HG02884 (cell line): ENCODE results near the gene XRN1.
"Not testable (repeated sequence)": the region's sequence is repeated elsewhere in the genome, so short reads cannot be mapped to it uniquely, and the experiment has no call there.

Source experiments
- ATAC-seq: cut with Tn5 transposase; IDR thresholded peaks from one replicate; pipeline ENCODE4 v1.9.1; 2021; ENCODE audit warnings: mild to moderate bottlenecking, moderate library complexity; ENCODE audit not compliant: unreplicated experiment

The XRN1 gene

DNA sequence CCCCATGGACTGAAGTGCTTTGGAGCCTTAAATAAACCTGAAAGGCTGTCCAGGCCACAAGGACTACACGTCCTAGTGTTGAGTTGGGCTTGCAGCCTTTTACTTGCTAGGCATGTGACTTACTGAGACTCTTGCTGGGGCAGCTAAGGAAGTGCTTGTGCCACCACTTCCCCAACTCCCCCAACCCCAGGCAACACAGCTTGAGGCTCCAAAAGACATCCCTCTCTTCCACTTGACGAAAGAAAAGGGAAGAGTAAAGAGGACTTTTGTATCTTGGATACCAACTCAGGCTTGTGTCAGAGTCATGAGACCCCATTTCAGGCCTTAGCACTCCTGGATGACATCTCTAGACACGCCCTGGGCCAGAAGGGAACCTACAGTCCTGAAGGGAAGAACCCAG lies 109.8 kb downstream of the XRN1 start:
- no peak for ATAC-seq

DNA sequence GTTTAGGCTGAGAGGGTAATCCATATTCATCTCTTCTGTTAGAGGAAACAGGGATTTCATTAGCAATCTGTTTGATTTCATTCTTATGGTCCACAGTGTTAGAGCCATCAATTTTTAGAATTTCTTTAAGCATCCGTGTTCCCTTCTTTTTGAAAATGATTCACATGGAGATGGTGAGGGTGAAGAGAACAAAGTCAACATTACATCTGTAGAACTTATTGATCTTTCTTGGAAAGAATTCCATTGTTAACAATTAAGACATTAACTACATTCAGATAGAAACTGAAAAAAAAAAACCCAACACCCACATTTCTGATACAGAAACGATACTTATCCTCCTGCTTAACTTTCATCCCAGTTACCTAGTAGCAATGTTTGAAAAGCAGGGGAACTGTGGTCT lies 115.4 kb downstream of the XRN1 start:
- ATAC-seq: no peak

DNA sequence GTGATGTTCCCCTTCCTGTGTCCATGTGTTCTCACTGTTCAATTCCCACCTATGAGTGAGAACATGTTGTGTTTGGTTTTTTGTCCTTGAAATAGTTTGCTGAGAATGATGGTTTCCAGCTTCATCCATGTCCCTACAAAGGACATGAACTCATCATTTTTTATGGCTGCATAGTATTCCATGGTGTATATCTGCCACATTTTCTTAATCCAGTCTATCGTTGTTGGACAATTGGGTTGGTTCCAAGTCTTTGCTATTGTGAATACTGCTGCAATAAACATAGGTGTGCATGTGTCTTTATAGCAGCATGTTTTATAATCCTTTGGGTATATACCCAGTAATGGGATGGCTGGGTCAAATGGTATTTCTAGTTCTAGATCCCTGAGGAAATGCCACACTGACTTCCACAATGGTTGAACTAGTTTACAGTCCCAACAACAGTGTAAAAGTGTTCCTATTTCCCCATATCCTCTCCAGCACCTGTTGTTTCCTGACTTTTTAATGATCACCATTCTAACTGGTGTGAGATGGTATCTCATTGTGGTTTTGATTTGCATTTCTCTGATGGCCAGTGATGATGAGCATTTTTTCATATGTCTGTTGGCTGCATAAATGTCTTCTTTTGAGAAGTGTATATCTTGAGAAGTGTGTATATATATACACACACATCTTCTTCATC lies 123.4 kb downstream of the XRN1 start:
- ATAC-seq: not testable (repeated sequence)

GRCh38 chr3:142319912-142320311 lies 127.9 kb downstream of the XRN1 start:
- no peak for ATAC-seq

GRCh38 chr3:142319094-142319493 lies 128.7 kb downstream of the XRN1 start:
- ATAC-seq: no peak

- no peak for ATAC-seq
These were observed 129.5 kb downstream of the XRN1 start for GRCh38 chr3:142318331-142318730.

DNA sequence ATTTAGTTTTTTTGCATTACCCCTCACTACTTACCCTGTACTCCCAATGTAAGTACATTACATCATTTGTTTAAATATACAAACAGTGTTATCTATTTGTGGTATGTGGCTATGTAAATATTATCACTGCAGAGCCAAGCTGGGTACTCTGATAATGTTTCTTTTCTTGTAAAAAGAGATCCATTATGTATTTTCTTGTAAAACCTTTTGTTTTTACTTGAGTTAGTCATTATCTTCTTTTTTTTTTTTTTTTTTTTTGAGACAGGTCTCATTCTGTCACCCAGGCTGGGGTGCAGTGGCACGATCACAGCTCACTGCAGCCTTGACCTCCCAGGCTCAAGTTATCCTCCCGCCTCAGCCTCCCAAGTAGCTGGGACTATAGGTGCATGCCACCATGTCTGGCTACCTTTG lies 131.9 kb downstream of the XRN1 start:
- not testable (repeated sequence) for ATAC-seq

- ATAC-seq: no peak
These were observed 132.8 kb downstream of the XRN1 start for GRCh38 chr3:142315083-142315482.

DNA sequence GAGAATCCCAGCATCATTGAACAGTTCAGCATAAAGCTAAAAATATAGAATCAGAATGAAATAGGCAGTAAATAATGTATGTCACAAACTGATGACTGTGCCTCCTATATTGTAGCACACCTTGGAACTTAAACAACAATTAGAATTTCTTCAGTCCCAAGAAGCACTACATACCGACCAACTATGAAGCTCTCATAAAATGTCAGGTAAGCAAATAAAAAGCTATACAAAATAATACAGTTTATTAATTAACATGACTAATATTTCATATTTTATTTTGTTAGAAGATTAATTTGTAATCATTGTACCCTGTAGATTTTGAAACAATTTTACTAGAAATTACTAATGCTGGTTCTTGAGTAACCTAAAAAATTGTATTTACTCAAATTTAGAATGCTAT lies 137.4 kb downstream of the XRN1 start:
- no peak for ATAC-seq

- ATAC-seq: not testable (repeated sequence)
These were observed 145.0 kb downstream of the XRN1 start for GRCh38 chr3:142302847-142303246.

DNA sequence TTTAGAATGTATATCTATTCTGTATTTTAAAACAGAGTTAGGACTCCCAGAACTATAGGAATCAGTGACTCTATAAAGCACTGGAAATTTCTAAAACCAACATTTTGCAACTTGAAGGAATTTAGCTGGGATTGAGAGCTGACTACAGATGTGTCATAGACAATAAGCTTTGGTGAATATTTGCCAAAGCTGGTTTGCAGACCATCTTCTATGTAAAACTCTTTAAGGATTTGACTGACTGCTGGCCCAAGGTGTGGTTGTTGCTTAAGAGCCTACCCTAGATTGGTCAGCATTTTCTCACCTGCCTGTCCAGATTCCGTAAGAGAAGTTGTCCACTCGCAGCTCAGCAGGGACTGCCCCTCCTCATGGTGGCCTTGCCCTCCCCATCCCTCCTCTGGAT lies 149.2 kb downstream of the XRN1 start:
- ATAC-seq: no peak

DNA sequence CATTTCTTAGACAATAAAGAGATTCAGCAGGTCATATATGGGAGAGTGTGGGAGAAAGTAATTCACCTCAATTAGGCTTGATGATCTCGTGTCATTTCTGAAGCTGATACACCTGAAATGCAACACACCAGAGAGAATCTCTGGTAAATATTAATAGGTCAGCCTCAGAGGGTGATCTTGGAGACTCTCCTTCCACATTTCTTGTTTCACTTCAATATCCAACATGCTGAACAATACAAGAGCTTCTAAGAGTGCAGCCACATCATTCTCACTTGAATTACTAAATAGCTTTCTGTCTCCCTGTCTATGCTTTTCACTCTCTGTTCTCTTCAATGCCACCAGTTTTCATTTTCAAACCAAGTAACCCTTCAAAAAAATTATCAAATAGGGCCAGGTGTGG lies 151.3 kb downstream of the XRN1 start:
- no peak for ATAC-seq

GRCh38 chr3:142287866-142288638 lies 159.8 kb downstream of the XRN1 start:
- ATAC-seq: no peak

- ATAC-seq: no peak
These were observed 162.7 kb downstream of the XRN1 start for GRCh38 chr3:142285083-142285517.

DNA sequence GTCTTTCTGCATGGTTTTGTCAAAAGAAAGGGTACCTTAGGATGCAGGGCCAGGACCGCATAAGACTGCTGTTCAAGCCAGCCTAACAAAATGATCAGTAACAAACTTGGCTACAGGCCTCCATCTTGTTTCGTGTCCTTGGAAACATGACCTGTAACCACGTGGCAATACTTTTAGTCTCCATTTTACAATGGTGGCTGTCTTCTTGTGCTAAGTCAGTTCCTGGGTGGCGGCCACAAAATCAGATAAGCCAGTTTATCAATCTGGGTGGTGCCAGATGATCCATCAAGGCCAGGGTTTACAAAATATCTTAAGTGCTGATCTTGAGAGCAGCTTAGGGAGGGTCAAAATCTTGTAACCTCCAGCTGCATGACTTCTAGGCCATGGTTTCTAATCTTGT lies 165.3 kb downstream of the XRN1 start:
- ATAC-seq: no peak

DNA sequence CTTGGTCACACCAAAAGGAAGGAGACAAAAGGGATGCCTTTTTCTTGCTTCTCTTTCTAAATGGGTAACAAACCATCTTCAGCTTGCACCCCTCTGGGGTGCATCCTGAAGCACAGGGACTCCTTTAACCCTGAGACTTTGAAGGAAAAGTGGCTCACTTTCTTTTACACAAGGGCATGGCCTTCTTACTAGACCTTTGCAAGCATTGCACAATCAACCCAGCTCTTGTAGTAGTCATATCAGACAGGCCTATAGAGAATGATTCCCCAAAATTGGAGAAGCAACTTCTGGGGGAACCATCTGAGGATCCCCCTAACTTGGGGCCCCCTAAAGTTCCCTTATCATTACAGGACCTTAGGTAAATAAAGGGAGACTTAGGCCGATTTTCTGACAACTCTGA lies 166.4 kb downstream of the XRN1 start:
- no peak for ATAC-seq

DNA sequence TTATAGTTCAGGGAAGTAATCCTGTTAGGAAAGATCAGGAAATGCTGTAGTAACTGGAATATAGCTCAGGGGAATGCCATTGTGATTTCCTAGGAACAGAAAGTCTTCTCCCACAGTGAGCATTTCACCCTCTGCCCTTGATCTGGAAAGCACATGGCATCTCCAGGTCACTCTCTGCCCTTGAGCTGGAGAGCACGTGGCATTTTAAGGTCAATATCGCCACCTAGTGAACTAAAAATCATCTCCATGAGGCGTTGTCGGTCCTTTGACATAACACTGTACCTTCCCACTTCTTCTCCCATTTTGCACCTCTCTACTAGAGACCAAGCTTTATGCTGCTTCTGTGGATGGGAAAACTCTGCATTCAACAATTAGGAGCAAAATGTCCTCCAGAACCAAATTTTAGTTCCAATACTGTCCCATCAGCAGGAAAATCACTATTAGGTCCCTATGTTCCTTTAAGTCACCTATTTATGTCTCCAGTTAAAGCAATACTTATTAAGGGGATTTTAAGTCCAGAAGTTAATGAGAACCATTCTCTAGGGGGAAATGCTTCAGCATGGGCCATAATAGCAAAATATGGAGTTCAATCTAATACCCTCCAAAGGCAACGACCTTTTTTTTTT lies 167.8 kb downstream of the XRN1 start:
- peak; percentile 96 for ATAC-seq

GRCh38 chr3:142278451-142278850 lies 169.4 kb downstream of the XRN1 start:
- ATAC-seq: no peak

- ATAC-seq: no peak
These were observed 171.1 kb downstream of the XRN1 start for GRCh38 chr3:142276781-142277180.

DNA sequence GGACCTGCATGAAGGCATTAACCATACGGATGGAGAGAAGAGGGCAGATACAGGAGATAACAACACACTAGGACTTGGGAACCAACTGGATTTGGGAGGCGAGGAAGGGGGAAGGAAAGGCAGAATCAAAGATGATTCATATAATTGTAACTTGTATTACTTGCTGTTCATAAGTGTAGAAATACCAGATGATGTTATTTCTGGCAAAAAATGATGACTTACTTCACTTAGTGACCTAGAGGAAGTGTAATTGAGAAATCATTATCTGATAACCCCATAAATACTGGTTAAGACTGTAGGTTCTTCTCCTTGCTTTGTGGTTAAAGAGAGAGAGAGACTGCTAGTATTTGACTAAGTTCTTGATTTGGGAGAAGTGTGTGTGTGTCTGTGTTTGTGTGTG lies 172.0 kb downstream of the XRN1 start:
- ATAC-seq: no peak

GRCh38 chr3:142274908-142275307 lies 172.9 kb downstream of the XRN1 start:
- no peak for ATAC-seq

DNA sequence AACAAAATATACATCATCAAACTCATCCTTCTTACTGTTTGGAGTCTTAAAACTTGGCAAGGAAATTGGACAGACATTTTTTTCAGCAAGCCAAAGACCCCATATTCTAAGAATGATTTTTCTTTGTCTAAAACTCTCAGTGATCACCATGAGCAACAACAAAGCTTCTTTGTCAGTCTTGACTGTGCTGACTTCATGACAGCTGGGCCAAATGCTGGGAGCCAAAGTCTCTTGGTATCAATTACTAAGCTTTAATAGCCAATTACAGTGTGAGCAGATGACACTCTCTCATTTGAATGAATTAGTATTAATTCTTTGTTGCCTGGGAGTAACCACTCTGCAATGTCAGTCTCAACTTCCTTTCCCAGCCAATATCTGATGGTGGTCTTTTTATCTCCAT lies 174.3 kb downstream of the XRN1 start:
- ATAC-seq: no peak
